Measurements from ENCODE around the gene RBM23.

DNA sequence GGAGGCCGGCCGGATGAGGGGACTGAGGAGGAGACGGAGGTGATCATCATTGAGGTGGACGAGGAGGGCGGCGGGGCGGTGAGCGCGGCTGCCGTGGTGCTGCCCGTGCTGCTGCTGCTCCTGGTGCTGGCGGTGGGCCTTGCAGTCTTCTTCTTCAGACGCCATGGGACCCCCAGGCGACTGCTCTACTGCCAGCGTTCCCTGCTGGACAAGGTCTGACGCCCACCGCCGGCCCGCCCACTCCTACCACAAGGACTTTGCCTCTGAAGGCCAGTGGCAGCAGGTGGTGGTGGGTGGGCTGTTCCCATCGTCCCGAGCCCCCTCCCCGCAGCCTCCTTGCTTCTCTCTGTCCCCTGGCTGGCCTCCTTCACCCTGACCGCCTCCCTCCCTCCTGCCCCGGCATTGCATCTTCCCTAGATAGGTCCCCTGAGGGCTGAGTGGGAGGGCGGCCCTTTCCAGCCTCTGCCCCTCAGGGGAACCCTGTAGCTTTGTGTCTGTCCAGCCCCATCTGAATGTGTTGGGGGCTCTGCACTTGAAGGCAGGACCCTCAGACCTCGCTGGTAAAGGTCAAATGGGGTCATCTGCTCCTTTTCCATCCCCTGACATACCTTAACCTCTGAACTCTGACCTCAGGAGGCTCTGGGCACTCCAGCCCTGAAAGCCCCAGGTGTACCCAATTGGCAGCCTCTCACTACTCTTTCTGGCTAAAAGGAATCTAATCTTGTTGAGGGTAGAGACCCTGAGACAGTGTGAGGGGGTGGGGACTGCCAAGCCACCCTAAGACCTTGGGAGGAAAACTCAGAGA, 72.9 kb downstream of the RBM23 start:
- TF ChIP-seq, protein P1, sequence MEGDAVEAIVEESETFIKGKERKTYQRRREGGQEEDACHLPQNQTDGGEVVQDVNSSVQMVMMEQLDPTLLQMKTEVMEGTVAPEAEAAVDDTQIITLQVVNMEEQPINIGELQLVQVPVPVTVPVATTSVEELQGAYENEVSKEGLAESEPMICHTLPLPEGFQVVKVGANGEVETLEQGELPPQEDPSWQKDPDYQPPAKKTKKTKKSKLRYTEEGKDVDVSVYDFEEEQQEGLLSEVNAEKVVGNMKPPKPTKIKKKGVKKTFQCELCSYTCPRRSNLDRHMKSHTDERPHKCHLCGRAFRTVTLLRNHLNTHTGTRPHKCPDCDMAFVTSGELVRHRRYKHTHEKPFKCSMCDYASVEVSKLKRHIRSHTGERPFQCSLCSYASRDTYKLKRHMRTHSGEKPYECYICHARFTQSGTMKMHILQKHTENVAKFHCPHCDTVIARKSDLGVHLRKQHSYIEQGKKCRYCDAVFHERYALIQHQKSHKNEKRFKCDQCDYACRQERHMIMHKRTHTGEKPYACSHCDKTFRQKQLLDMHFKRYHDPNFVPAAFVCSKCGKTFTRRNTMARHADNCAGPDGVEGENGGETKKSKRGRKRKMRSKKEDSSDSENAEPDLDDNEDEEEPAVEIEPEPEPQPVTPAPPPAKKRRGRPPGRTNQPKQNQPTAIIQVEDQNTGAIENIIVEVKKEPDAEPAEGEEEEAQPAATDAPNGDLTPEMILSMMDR (IDR thresholded peaks at IDR 0.05; ENCODE audit: poor library complexity, severe bottlenecking) = no peak
- TF ChIP-seq RAD21 (conservative IDR thresholded peaks at IDR 0.05) = no peak
- TF ChIP-seq EP300 (conservative IDR thresholded peaks at IDR 0.05; ENCODE audit: poor library complexity, severe bottlenecking) = no peak
- TF ChIP-seq POLR2AphosphoS5 (IDR thresholded peaks at IDR 0.05) = no peak
- no peak for TF ChIP-seq EZH2 (IDR thresholded peaks at IDR 0.05; ENCODE audit: borderline replicate concordance, insufficient read depth, low read length, poor library complexity, severe bottlenecking)
